Hepatocyte (in vitro differentiated cells): ENCODE measurements around the gene RAD9A.

ENCODE experiments used
- CTCF ChIP-seq: fragments of 200-600 bp; sonication (generic); IDR thresholded peaks from 2 replicates; pipeline ENCODE4 v1.5.1; 2016; ENCODE audit warnings: antibody characterized with exemption, mild to moderate bottlenecking; ENCODE audit not compliant: poor library complexity
- EZH2 ChIP-seq: fragments of 200-600 bp; sonication (generic); IDR thresholded peaks from 2 replicates; pipeline ENCODE4 v1.6.1; 2016; ENCODE audit warnings: antibody characterized with exemption, mild to moderate bottlenecking, borderline replicate concordance

GRCh38 chr11:67419325-67420049, 27.7 kb downstream of the RAD9A start:
- no peak for TF ChIP-seq CTCF
- TF ChIP-seq EZH2, result no peak
